ENCODE results near the gene COL5A1.

The COL5A1 gene

GRCh38 chr9:134770972-134771971, 129.7 kb downstream of the COL5A1 start:
- no peak for DNase-seq (ENCODE audit: low spot score)

- no peak for DNase-seq (ENCODE audit: low spot score)
Observed at GRCh38 chr9:134772331-134772730, 130.7 kb downstream of the COL5A1 start.

- DNase-seq (ENCODE audit: low spot score), result no peak
Observed at GRCh38 chr9:134773842-134774241, 132.2 kb downstream of the COL5A1 start.

- DNase-seq (ENCODE audit: low spot score), result no peak
Observed at GRCh38 chr9:134774410-134774809, 132.8 kb downstream of the COL5A1 start.

GRCh38 chr9:134775081-134775951, 133.7 kb downstream of the COL5A1 start:
- no peak for DNase-seq (ENCODE audit: low spot score)

GRCh38 chr9:134776080-134776796, 134.6 kb downstream of the COL5A1 start:
- no peak for DNase-seq (ENCODE audit: low spot score)

DNA sequence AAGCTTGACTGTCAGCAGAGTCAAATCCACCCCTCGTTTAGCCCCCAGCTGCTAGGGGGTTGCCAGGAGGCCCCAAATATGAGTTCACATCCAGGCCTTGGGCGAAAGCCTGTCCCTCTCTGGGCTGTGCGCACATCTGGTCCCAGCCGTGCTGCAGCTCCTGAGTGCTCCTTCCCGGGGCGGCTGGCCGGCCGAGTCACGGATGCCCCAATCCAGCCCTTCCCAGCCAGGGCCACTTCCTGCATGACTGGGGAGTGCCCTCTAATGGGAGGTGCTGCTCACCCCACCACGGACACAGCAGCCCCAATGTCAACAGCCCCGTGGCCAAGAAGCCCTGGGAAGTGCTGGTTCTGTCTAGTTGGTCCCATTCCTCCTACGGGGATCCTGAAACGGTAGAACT, 135.6 kb downstream of the COL5A1 start:
- DNase-seq (ENCODE audit: low spot score), result no peak

- no peak for DNase-seq (ENCODE audit: low spot score)
Observed at GRCh38 chr9:134778156-134778555, 136.6 kb downstream of the COL5A1 start.

DNA sequence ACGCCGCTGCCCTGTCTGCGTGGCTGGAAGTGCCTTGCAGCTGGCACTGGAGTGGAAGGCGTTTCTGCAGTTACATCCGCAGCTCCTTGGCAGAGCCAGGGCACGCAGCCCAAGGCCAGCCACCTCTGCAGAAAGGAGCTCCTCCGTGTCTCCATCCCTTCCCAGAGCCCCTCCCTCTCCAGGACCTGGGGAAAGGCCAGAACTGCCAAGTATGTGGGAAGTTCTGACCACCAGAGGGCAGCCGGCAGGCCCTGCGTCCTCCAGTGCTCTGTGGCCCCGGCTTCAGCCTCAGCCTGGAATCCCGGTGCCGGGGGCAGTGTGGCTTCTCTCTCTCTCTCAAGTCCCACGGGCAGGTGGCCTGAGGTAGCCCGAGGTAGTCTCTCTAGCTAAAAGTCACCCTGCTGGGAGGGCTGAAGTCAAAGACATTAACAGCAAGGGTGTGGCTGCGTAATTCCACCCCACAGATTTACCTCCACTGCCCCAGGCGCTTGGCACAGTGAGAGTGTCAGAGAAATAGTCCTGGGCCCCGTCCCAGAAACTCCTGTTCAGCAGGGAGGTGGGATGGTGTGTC, 137.3 kb downstream of the COL5A1 start:
- DNase-seq (ENCODE audit: low spot score), result peak; percentile 81

- DNase-seq (ENCODE audit: low spot score), result no peak
Observed at GRCh38 chr9:134779640-134780039, 138.0 kb downstream of the COL5A1 start.

DNA sequence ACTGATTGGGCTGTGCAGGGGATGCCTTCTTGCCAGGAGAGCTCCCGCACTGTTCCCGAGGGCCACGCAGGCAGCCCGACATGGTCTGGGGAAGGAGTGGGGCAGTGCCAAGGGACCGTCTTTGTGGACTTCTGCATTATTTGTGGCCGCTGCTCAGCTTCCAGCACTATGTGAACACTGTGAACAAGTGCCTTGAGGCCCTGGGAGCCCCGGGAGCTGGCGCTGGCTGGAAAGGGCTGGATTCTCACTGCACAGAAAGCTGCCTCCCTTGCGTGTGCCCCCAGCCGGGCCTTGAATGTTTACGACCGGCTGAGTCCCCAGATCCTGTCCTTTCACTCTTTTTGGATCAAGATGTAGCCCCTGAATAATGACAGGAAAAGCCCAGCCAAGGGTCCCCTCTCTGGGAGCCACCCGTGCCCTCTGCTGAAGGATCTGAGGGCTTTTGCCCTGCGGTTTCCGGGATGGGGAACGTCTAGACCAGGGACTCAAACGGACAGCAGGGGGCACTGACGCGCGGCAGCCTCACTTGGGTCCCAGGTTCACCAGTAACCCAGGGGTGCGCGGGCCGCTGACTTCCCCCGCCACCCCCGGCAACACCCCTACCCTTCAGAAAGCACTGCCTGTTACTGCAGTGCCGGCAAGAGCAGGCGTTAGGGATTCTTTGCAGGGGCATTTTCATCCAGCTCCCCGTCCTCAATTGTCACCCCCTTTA, 140.1 kb downstream of the COL5A1 start:
- peak; percentile 33 for DNase-seq (ENCODE audit: low spot score)

GRCh38 chr9:134782921-134783698, 141.5 kb downstream of the COL5A1 start:
- DNase-seq (ENCODE audit: low spot score), result no peak

GRCh38 chr9:134783699-134784039, 142.1 kb downstream of the COL5A1 start:
- DNase-seq (ENCODE audit: low spot score), result no peak

DNA sequence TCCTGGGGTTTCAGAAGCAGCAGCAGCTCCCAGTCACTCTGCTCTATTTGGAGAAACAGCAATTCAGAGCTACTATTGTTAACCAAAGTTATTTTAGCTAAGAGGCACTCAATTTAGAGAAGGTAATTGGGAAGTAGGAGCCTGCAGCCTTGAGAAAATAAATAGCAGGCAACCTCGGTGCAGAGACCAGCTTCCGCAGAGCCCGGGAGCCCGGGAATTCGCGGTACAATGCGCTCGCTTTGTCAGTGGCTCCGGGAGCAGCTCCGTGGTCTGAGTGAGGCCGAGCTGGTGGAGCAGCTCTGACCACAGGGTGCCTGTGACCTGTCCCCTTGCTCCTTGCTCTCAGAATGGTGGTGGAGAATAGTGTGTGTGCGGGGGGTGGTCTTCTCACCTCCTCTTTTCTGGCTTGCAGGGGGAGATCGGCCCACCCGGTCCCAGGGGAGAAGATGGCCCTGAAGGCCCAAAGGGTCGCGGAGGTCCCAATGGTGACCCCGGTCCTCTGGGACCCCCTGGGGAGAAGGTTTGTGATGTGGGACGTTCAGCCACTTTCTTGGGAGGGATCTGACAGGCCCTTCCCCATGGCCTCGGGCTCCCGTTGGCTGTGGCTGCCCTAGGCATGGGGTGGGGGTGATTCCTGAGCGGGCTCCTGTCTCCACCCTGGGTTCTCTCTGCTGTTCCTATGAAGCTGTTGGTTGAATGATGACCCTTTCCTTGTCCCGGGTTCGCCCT, 143.1 kb downstream of the COL5A1 start:
- DNase-seq (ENCODE audit: low spot score), result no peak

GRCh38 chr9:134785325-134786108, 143.9 kb downstream of the COL5A1 start:
- DNase-seq (ENCODE audit: low spot score), result no peak

DNA sequence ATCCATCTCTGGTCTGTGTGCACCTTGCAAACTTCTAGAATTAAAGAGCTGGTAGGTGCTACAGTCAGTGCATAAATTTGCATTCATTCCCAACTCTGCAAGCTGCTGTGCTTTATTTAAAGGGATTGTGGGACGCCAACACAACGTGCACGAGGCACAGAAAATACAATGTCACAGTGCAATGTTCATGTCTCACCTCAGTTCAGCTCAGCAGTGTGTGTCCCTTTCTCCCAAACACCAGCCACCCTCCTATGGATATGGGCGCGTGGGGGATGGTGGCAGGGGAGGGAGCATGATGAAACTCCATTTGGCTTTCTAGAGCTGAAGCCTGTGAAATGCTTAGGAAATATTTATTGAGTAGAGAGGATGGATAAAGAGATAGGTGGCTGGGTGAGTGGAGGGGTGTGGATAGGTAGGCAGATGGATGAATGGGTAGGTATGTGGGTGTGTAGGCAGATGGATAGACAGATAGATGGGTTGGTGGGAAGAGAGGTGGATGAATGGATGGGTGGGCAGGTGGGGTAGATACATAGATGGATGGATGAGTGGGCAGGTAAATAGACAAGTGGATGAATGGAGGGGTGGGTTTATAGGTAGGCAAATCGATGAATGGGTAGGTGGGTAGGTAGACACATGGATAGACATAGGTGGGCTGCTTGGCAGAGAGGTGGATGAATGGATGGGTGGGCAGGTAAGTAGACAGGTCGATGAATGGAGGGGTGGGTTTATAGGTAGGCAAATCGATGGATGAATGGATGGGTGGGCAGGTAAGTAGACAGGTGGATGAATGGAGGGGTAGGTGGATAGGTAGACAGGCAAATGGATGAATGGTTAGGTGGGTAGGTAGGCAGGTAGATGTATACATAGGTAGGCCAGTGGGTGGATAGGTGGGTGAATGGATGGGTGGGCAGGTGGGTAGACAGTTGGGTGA, 146.3 kb downstream of the COL5A1 start:
- no peak for DNase-seq (ENCODE audit: low spot score)

- no peak for DNase-seq (ENCODE audit: low spot score)
Observed at GRCh38 chr9:134789168-134789567, 147.6 kb downstream of the COL5A1 start.

DNA sequence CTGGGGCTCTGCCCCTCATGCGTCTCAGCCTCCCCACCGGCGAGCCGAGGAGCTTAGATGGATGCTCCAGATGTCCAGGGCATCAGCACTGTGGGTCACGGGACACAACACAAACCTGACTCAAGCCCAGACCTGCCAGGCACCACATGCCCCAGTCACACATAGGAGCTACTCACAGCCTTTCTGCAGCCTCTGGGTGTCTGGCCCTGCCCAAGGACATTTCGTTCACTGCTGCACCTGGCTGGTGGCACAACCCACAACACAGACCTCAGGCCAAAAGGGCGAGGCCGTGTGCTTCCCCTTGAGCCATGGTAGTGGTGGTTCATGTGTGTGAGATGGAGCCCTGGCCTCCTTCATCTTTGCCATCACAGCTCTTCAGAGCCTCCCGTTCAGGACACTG, 149.4 kb downstream of the COL5A1 start:
- DNase-seq (ENCODE audit: low spot score), result no peak
